Karpas-422 (cell line): Measurements from ENCODE around the gene TALDO1. TPM values are rescaled to one million over a fixed set of nuclear protein-coding genes. Genes with fewer than 3 reads are reported as not detected.

ENCODE experiments used
- DNase-seq: peaks from one replicate; pipeline ENCODE4 v3.0.0-alpha.2; 2015
- H2AFZ ChIP-seq: fragments of 200-600 bp; sonication (generic); 2 replicates; pipeline ENCODE4 v1.6.1; 2014; ENCODE audit warnings: antibody characterized with exemption, low read length, mixed read lengths
- H3K27ac ChIP-seq: fragments of 200-600 bp; sonication (generic); 2 replicates; pipeline ENCODE4 v1.5.1; 2014; ENCODE audit warnings: mild to moderate bottlenecking, low read length, moderate library complexity
- H3K27me3 ChIP-seq: fragments of 200-600 bp; sonication (generic); 2 replicates; pipeline ENCODE4 v1.6.1; 2014; ENCODE audit warnings: low read length, mixed read lengths
- H3K36me3 ChIP-seq: fragments of 200-600 bp; sonication (generic); 2 replicates; pipeline ENCODE4 v1.6.1; 2014; ENCODE audit warnings: low read length, mixed read lengths; ENCODE audit not compliant: insufficient read depth
- H3K4me1 ChIP-seq: fragments of 200-600 bp; sonication (generic); 2 replicates; pipeline ENCODE4 v1.6.1; 2014; ENCODE audit warnings: mild to moderate bottlenecking, low read length, mixed read lengths
- H3K4me2 ChIP-seq: fragments of 200-600 bp; sonication (generic); 2 replicates; pipeline ENCODE4 v1.6.1; 2014; ENCODE audit warnings: low read length, low read depth, mild to moderate bottlenecking; ENCODE audit not compliant: poor library complexity, severe bottlenecking
- H3K4me3 ChIP-seq: fragments of 200-600 bp; sonication (generic); 2 replicates; pipeline ENCODE4 v1.5.1; 2014; ENCODE audit warnings: mild to moderate bottlenecking, antibody characterized with exemption, low read length, mixed read lengths
- H3K79me2 ChIP-seq: fragments of 200-600 bp; sonication (generic); 2 replicates; pipeline ENCODE4 v1.6.1; 2014; ENCODE audit warnings: mild to moderate bottlenecking, low read length, mixed read lengths
- H3K9ac ChIP-seq: fragments of 200-600 bp; sonication (generic); 2 replicates; pipeline ENCODE4 v1.6.0; 2014; ENCODE audit warnings: low read length
- H3K9me2 ChIP-seq: fragments of 200-600 bp; sonication (generic), shearing (Covaris generic); replicated peaks from 2 replicates; pipeline ENCODE4 v1.6.0; 2014; ENCODE audit warnings: mild to moderate bottlenecking, low read length, moderate library complexity; ENCODE audit not compliant: insufficient read depth
- H3K9me3 ChIP-seq: fragments of 300-700, 200-600 bp; sonication (generic); 2 replicates; pipeline ENCODE4 v1.6.1; 2014; ENCODE audit warnings: low read length, mixed read lengths
- H4K20me1 ChIP-seq: fragments of 200-600 bp; sonication (generic); 2 replicates; pipeline ENCODE4 v1.6.1; 2014; ENCODE audit warnings: mild to moderate bottlenecking, antibody characterized with exemption, low read length, low read depth; ENCODE audit not compliant: insufficient read depth
- total RNA-seq: library from RNA; depleted of rRNA; stranded (reverse); fragments of >200 nt; shearing (Covaris generic); gene quantifications from 2 replicates; pipeline ENCODE4 v1.2.3, GENCODE V29; 2014; ENCODE audit warnings: low replicate concordance

TALDO1 gene
- total RNA-seq, 1 experiment from 2014 or later = 127 TPM

DNA sequence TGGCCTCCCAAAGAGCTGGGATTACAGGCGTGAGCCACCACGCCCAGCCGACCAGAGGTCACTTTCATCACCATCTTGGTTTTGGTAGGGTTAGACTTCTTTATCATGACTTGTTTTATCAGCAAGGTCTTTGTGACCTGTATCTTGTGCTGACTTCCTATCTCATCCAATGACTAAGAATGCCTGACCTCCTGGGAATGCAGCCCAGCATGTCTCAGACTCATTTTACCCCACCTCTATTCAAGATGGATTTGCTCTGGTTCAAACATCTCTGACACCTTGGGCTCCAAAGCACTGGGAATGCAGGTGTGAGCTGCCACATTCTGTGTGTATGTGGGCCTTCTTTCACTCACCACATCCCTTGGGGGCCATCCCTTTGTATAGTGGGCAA lies 5.1 kb upstream of the TALDO1 start:
- H3K36me3 ChIP-seq = no peaks in the 10 kb centered on the region
- H3K9me2 ChIP-seq = no peaks in the 10 kb centered on the region

DNA sequence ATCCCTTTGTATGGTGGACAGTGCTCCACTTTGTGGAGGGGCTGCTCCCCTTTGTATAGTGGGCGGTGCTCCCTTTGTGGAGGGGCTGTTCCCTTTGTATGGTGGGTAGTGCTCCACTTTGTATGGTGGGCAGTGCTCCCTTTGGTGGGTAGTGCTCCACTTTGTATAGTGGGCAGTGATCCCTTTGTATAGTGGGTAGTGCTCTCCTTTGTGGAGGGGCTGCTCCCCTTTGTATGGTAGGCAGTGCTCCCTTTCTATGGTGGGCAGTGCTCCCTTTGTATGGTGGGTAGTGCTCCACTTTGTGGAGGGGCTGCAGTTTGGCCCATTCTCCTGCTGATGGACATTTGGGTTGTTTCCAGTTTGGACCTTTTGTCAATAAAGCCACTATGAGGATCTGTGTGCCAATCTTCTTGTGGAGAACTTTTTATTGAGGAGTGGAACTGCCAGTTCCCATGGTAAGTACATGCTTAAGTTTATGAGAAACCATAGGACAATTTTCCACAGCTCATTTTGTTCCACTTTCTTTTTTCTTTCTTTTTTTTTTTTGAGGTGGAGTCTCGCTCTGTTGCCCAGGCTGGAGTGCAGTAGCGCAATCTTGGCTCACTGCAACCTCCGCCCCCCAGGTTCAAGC lies 4.6 kb upstream of the TALDO1 start:
- no peaks in the 10 kb centered on the region for H3K27me3 ChIP-seq
- H3K4me3 ChIP-seq = no peak overlapping the region
- DNase-seq = no peak
- H3K36me3 ChIP-seq = no peaks in the 10 kb centered on the region
- H3K9me2 ChIP-seq = no peaks in the 10 kb centered on the region
- peaks cover 8% of the 10 kb centered on the region for H3K4me1 ChIP-seq
- peaks cover 5% of the 10 kb centered on the region for H3K79me2 ChIP-seq
- H4K20me1 ChIP-seq = no peaks in the 10 kb centered on the region; the same call in 1 of the 2 replicates
- H2AFZ ChIP-seq = no peak overlapping the region
- no peak overlapping the region for H3K4me2 ChIP-seq
- no peaks in the 10 kb centered on the region for H3K9me3 ChIP-seq
- no peak overlapping the region for H3K9ac ChIP-seq
- no peak overlapping the region for H3K27ac ChIP-seq

More for the DNA sequence above, 5.1 kb upstream of the TALDO1 start:
- Histone ChIP-seq H3K4me2 (no peak overlapping the region), H4K20me1 (no peaks in the 10 kb centered on the region), H3K79me2 (no peaks in the 10 kb centered on the region), H3K9ac (no peak overlapping the region), H3K4me1 (peaks cover 8% of the 10 kb centered on the region), H2AFZ (no peak overlapping the region), H3K4me3 (no peak overlapping the region), H3K9me3 (no peaks in the 10 kb centered on the region), H3K27me3 (no peaks in the 10 kb centered on the region), H3K27ac (no peak overlapping the region)
- no peak for DNase-seq

DNA sequence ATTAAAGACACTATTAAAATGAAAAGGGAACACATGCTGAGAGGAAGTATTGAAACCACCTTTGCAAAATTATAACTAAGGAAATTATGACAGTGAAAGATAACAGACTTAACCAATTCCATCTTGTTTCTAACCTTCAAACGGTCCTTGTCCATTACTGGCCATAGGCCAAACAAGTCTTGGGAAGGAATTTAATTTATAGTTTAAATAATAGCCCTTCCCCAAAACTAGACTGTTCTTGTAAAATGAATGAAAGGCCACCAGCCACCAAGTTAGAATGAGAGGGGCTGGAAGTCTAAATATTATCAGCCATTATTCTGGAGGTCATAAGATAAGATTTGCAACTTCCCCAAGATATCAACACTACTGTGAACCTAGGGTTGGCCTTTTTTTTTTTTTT lies 1.8 kb upstream of the TALDO1 start:
- peaks cover 32% of the 10 kb centered on the region for H3K79me2 ChIP-seq
- H3K9me2 ChIP-seq = no peaks in the 10 kb centered on the region
- no peak overlapping the region for H3K27ac ChIP-seq
- H2AFZ ChIP-seq = no peak overlapping the region
- H3K9ac ChIP-seq = no peak overlapping the region
- no peaks in the 10 kb centered on the region; the same call in 1 of the 2 replicates for H3K36me3 ChIP-seq
- H3K4me2 ChIP-seq = no peak overlapping the region
- no peaks in the 10 kb centered on the region for H3K27me3 ChIP-seq
- DNase-seq = no peak
- H3K4me3 ChIP-seq = no peak overlapping the region
- peaks cover 19% of the 10 kb centered on the region for H3K4me1 ChIP-seq
- H3K9me3 ChIP-seq = no peaks in the 10 kb centered on the region
- no peaks in the 10 kb centered on the region; the same call in 1 of the 2 replicates for H4K20me1 ChIP-seq

DNA sequence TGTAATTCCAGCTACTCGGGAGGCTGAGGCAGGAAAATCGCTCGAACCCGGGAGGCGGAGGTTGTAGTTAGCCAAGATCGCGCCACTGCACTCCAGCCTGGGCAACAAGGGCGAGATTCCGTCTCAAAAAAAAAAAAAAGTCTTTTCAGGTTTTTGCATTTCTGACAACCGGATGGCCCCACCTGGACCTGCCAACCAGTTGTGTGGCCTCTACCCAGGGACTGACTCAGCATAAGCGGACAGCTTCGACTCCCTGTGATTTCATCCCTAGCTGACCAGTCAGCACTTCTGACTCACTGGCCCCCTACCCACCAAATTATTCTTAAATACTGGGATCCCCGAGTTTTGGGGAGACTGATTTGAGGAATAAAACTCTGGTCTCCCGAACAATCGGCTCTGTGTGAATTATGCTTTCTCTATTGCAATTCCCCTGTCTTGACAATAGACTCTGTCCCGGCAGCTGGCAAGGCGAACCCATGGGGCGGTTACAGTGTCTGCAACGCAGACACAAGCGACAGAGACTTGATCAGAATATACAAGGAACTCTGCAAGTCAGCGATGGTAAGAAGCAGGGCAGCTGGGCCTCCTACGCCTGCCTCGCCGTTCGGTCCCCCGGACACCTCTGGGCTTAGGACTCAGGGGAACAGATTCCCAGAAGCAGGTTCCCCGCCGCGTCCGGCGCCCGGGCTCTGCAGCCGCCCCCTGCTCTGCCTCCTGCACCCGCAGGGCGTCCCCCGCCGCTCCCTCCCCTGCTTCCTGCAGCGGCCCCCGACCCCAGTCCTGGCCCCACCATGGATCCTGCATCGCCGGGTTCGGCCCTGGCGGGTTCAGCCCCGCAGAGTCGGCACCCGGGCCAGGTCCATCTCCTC lies 741 bp upstream of the TALDO1 start:
- H3K4me1 ChIP-seq = peaks cover 19% of the 10 kb centered on the region
- no peak overlapping the region for H3K27ac ChIP-seq
- H3K27me3 ChIP-seq = no peaks in the 10 kb centered on the region
- H4K20me1 ChIP-seq = no peaks in the 10 kb centered on the region; the same call in 1 of the 2 replicates
- H3K36me3 ChIP-seq = no peaks in the 10 kb centered on the region; the same call in 1 of the 2 replicates
- peak overlapping the region; percentile 94 for H3K4me3 ChIP-seq
- H3K9me3 ChIP-seq = no peaks in the 10 kb centered on the region
- peak overlapping the region; percentile 97 for H2AFZ ChIP-seq
- H3K79me2 ChIP-seq = peaks cover 42% of the 10 kb centered on the region
- DNase-seq = peak; percentile 64
- no peaks in the 10 kb centered on the region for H3K9me2 ChIP-seq
- peak overlapping the region; percentile 98 for H3K4me2 ChIP-seq
- H3K9ac ChIP-seq = peak overlapping the region; percentile 98

DNA sequence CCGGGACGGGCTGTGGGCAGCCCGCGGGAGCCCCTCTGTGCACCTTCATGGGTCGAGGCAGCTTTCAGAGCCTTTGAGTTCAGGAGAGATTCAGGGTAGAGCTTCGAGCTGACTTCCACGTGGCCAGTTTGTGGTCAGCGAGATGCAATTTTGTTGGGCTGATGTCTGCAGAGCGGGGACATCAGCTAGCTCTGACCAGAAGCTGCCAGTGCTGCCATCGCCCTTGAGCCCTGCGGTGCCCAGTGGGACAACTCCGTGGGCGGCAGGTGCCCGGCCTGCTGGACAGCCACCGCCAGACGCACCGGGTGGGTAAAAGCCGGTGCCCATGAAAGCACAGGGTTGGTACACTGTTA lies 719 bp downstream of the TALDO1 start:
- H3K4me2 ChIP-seq = peak overlapping the region; percentile 98
- H3K4me1 ChIP-seq = peaks cover 19% of the 10 kb centered on the region
- H3K9me2 ChIP-seq = no peaks in the 10 kb centered on the region
- peak overlapping the region; percentile 94 for H3K4me3 ChIP-seq
- no peaks in the 10 kb centered on the region for H3K27me3 ChIP-seq
- peak; percentile 55 for DNase-seq
- H3K36me3 ChIP-seq = no peaks in the 10 kb centered on the region; the same call in 1 of the 2 replicates
- H3K79me2 ChIP-seq = peaks cover 55% of the 10 kb centered on the region
- H2AFZ ChIP-seq = peak overlapping the region; percentile 21; the same call in 1 of the 2 replicates
- H4K20me1 ChIP-seq = peaks cover 6% of the 10 kb centered on the region; the same call in 1 of the 2 replicates
- H3K9me3 ChIP-seq = no peaks in the 10 kb centered on the region
- H3K9ac ChIP-seq = peak overlapping the region; percentile 98
- peak overlapping the region; percentile 75 for H3K27ac ChIP-seq

DNA sequence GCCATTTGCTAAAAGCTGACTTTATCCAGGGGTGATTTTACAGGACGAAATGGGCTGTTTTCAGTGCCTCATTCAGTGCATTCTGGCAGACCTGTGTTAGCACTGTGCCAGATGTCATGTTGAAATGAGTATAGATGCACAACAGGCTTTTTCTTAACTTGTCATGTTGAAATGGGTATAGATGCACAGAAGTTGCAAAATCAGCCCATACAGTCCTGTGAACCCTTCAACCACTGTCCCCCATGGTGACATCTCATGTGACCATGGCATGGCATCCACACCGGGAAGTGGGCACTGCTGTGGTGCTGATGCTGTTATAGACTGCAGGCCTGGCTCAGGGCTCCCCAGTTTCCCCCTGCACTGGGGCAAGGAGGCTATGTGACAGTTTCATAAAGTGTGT lies 2.5 kb downstream of the TALDO1 start:
- no peak overlapping the region for H3K4me2 ChIP-seq
- no peak overlapping the region for H3K4me3 ChIP-seq
- peaks cover 19% of the 10 kb centered on the region for H3K4me1 ChIP-seq
- no peaks in the 10 kb centered on the region for H3K9me3 ChIP-seq
- H3K27ac ChIP-seq = no peak overlapping the region
- H3K36me3 ChIP-seq = no peaks in the 10 kb centered on the region; the same call in 1 of the 2 replicates
- H4K20me1 ChIP-seq = peaks cover 7% of the 10 kb centered on the region; the same call in 1 of the 2 replicates
- no peaks in the 10 kb centered on the region for H3K9me2 ChIP-seq
- H2AFZ ChIP-seq = no peak overlapping the region
- no peaks in the 10 kb centered on the region for H3K27me3 ChIP-seq
- no peak for DNase-seq
- peaks cover 66% of the 10 kb centered on the region for H3K79me2 ChIP-seq
- peak overlapping the region; percentile 9; the same call in 1 of the 2 replicates for H3K9ac ChIP-seq

DNA sequence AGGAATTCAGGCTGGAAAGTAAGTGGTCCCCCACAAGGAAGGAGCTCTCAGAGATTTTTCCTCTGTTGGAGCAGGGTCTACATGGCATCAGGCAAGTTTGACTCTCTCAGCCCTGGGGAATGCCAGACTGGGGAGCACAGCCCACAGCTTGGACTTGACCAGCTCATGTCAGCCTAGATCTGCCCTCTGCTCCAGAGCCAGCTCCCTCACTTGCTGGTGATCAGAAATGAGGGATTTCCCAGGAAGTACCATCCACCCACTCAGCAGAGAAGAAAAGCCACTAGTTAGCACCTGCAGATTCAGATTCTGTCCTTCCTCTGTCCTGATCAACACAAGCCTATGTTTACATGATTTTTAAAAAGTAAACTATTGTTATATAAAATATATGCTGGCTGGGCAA lies 13.0 kb downstream of the TALDO1 start:
- peaks cover 11% of the 10 kb centered on the region; the same call in 1 of the 2 replicates for H4K20me1 ChIP-seq
- DNase-seq = no peak
- no peak overlapping the region for H3K4me3 ChIP-seq
- no peak overlapping the region for H3K4me2 ChIP-seq
- H2AFZ ChIP-seq = no peak overlapping the region
- no peaks in the 10 kb centered on the region for H3K4me1 ChIP-seq
- H3K27me3 ChIP-seq = no peaks in the 10 kb centered on the region
- no peaks in the 10 kb centered on the region for H3K9me2 ChIP-seq
- no peak overlapping the region for H3K9ac ChIP-seq
- no peaks in the 10 kb centered on the region for H3K9me3 ChIP-seq
- H3K36me3 ChIP-seq = peaks cover 34% of the 10 kb centered on the region
- no peak overlapping the region for H3K27ac ChIP-seq
- peaks cover 12% of the 10 kb centered on the region for H3K79me2 ChIP-seq

DNA sequence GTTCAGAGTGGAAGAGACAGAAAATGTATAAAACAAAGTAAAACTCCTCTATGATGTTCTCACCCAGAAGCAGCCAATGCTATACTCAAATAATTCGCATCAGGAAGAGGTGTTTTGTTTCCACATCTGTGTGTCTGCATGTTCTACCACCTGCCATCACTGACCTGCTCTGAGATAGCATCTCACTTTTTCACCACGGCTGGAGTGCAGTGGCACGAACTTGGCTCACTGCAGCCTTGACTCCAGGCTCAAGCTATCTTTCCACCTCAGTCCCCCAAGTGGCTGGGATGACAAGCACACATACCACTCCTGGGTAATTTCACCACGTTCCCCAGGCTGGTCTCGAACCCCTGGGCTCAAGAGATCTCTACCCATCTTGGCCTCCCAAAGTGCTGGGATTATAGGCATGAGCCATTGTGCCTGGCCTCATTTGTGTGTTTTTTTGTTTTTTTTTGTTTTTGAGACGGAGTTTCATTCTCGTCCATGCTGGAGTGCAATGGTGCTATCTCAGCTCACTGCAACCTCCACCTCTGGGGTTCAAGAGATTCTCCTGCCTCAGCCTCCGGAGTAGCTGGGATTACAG lies 14.4 kb downstream of the TALDO1 start:
- Histone ChIP-seq H3K79me2 (0 out of 2 replicates have a peak, but pooled peaks cover 3% of the 10 kb centered on the region), H3K27ac (no peak overlapping the region), H3K4me2 (no peak overlapping the region), H4K20me1 (peaks cover 11% of the 10 kb centered on the region; the same call in 1 of the 2 replicates), H3K9me3 (no peaks in the 10 kb centered on the region), H3K9ac (no peak overlapping the region), H3K4me3 (no peak overlapping the region), H3K27me3 (no peaks in the 10 kb centered on the region), H2AFZ (no peak overlapping the region), H3K9me2 (no peaks in the 10 kb centered on the region), H3K36me3 (peaks cover 30% of the 10 kb centered on the region), H3K4me1 (no peaks in the 10 kb centered on the region)
- DNase-seq = no peak
